ENCODE results near the gene HERC2.
"Not testable (repeated sequence)": the region's sequence is repeated elsewhere in the genome, so short reads cannot be mapped to it uniquely, and the experiment has no call there.

HERC2 gene

DNA sequence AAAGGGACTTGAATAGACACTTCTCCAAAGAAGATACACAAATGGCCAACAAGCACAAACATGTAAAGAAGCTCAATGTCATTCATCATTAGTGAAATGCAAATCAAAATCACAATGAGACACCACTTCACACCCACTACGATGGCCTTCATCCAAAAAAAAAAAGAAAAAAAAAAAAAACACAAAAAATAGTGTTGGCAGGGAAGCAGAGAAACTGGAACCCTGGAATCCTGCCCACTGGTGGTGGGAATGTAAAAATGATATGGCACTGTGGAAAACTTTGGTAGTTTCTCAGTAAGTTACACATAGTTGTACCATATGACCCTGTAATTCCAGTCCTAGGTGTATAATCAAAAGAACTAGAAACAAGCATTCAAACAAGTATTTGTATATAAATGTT lies 94.7 kb downstream of the HERC2 start:
- DNase-seq (ENCODE audit: low spot score): not testable (repeated sequence)

DNA sequence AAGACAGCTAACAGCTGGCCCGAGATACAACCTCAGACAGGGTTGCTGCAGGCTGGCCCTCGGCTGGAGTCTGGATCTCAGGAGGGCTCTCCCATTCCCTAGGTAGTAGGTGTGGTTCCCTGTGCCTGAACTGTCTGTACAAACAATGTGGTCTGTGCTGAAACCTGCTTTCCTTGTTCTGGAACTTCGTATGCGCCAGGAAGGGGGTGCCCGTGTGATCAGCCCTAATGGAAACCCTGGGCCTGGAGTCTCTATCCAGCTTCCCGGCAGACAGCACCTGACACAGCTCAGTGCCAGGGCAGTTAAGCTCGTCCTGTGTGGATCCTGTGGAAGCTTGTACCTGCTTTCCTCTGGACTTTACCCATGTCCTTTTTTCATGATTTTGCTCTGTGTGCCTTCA lies 99.4 kb downstream of the HERC2 start:
- DNase-seq (ENCODE audit: low spot score): not testable (repeated sequence)

DNA sequence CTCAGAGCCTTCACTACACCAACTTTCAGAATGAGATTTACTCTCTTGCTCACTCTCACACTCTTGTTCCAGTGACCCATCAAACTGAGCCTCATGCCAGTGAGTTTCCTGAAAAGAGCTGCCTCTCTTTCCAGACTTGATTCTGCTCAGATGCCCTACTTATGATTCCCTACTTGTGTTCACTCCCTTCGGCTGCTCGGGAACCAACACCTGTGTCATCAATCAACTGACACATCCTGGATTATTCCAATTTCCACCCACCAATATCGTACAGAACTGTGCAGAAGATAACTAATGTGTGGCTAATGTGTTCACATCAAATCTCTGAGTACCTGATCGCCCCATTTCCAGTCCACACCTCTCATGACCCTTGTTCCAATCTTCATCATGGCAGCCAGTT lies 100.3 kb downstream of the HERC2 start:
- DNase-seq (ENCODE audit: low spot score): peak; percentile 42

DNA sequence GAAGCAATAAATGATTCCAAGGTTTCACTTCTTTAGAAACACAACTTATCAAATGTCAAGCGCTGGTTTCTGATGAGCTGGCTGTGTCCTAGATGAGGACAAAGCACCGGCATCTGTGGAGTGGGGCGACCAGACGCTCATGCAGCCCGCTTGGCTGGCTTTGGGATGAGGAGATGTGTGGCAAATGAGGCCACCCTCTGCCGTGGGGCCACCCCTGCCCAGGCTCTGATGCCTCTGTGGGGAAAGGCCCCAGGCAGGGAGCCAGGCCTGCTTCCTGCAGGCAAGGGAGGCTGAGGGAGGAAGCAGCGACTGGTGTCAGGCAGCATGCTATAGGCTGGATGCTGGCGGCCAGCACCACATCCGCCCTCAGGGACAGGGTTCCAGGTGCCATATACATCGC lies 102.9 kb downstream of the HERC2 start:
- no peak for DNase-seq (ENCODE audit: low spot score)

DNA sequence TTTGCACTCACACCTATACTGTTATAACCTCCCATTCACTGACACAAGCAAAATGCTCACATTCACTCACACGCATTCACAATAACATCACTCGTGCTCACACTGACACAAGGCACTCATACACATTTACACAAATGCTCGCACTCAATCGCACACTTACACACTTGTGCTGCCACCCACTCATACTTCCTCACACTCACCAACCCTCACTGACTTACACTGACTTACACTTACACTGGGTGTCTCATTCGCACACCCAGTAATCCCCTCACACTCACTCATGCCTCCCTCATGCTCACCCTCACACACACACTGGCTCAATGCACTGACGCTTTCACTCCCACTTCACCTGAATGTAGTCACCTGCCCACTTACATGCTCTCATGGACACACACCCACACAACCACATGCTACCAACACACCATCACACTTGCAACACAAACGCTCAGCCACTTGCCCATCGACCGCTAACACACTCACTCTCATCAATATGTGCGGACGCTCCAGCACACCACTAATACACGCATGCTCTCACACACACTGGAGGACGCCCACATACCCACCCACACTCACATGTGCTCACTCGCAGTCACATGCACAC lies 104.9 kb downstream of the HERC2 start:
- DNase-seq (ENCODE audit: low spot score): not testable (repeated sequence)

DNA sequence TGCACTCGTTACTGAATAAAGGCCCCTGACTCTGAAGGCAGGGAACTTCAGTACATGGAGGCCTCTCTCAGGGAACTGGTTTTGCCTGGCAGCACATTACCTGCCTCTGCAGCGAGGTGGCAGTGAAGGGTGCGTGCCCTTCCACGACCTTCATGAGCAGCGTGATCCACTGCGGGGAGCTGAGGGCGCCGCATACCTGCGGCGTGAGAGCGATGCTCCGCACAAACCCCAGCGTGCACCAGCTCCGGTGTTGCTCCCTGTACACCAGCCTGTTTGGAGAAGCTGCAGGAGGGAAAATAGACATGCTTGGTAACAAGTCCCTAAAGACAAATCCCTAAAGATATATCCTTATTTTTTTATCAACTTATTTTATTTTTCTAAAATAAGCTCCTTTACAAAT lies 106.5 kb downstream of the HERC2 start:
- not testable (repeated sequence) for DNase-seq (ENCODE audit: low spot score)

DNA sequence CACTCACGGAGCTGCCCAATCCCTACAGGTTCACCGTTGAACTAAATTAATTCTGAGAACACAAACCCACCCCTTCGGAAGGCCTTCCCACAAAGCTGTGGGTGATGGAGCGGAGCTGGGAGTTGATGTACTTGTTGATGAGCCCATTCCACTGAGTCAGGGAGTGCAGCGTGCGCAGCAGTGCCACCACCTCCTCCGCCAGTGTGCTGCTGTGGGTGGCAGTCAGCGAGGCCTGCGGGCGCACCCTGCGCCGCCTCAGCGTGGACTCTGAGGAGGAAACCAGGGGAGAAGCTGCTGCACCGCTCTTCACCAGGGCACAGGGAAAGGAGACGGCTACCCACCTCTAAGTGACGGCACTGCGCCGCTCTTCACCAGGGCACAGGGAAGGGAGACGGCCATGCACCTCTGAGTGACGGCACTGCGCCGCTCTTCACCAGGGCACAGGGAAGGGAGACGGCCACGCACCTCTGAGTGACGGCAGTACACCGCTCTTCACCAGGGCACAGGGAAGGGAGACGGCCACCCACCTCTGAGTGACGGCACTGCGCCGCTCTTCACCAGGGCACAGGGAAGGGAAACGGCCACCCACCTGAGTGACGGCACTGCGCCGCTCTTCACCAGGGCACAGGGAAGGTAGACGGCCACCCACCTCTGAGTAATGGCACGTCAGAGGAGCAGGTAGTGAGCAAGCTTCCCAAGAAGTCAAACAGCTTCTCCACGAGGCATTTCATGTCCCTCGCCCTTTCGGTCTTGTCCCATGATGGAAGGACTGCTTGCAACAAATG lies 107.8 kb downstream of the HERC2 start:
- peak; percentile 61 for DNase-seq (ENCODE audit: low spot score)

DNA sequence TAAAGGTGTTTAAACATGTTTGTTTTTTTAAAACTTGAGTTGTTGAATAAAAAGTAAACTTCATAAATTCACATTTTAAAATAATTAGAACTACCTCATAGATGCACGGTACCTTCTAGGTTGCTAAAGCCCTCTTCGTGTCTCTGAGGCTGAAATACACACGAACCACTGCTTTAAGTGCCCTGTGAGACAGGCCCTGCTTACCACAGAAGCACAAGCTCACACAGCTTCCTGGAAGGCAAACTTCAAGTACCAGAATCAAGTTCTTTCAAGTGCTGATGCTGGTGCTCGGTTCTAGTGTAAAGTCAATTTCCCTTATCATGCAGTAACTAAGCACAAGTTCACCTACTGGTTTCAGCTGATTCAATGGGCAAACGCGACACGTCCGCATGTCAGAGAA lies 108.6 kb downstream of the HERC2 start:
- DNase-seq (ENCODE audit: low spot score): not testable (repeated sequence)

DNA sequence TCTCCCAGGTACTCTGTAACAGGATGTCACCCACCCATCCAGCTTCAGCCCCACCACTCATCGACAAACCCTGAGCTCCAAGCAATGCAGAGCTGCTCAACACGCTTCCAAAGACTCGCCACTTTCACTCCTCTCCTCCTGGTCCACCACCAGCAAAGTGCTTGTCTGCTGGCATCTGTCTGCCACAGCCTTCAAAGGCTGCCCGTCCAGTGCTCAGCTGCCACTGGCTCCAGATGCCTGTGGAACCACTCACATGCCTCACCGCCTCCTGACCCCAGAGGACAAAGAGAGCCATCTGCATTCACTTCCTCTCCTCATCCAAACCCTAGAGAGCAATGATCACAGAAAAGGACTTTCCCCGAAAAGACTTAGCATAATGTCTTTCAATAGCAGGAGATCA lies 113.4 kb downstream of the HERC2 start:
- no peak for DNase-seq (ENCODE audit: low spot score)

DNA sequence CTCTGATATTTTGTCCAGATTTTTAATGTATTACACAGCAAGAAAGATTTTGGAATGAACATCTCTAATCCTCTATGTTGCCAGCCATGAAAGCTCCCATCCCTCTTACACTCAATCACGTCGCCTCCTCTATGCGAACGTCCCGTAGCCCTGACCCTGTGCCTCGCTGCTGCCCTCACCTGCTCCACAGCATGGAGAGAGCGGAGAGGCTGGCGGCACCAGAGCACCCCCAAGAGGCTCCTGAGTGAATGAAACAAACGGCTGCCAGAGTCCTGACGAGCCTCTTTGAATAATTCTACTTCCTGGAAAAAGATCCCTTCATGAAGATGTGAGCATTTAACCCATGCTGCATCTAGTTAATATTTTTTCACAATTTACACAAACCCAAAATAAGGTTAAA lies 116.3 kb downstream of the HERC2 start:
- DNase-seq (ENCODE audit: low spot score): not testable (repeated sequence)

DNA sequence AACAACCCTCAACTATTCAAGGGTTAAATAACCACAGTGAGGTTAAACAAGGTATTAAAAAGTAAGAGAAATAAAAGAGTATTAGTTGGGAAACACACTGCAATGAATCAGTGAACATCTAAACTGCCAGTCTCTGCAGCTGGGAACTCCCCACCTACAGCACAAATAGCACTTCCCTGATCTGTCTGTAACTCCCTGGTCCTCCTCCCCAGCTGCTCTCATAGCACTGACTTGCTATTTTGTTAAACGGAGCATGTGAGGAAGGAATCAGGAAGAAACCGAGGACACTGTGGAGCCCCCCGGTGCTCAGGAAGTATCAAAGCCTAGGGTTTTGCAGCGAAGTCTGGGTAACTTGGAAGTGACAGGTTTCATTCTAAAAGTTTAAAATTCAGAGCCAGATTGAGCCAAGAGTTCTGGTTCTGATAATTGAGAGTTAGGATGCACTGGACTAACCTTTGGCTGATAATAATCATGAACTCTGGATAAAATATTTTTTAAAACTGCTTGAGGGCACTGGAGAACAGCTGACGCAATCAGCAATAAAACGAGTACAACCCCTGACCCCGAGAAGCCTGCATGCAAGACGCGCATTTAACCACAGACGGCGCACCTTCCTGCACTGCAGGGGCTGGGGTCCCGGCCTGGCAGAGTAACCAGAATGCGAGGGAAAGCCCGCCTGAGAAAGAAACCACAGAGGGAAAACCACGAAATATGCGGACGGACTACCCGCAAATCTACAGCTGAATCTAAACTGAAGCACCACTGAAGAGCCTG lies 118.7 kb downstream of the HERC2 start:
- not testable (repeated sequence) for DNase-seq (ENCODE audit: low spot score)

DNA sequence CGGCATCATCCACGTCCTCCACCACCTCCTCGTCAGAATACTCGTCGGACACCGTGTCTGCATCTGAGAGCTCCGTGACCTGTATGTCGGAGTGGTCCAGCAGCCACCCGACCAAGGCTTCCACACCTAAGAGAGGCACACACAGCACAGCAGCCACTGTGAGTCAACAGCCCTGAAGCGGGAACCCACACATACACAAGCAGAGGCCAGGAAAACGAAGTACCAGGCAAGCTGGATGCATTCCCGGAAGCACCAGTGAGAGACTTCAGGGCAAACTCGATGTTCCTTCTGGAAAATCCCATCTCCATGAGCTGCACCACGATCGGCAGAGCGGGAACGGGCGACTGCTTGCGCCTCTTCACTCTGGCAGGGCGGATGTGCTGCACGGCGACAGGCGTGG lies 119.9 kb downstream of the HERC2 start:
- not testable (repeated sequence) for DNase-seq (ENCODE audit: low spot score)

DNA sequence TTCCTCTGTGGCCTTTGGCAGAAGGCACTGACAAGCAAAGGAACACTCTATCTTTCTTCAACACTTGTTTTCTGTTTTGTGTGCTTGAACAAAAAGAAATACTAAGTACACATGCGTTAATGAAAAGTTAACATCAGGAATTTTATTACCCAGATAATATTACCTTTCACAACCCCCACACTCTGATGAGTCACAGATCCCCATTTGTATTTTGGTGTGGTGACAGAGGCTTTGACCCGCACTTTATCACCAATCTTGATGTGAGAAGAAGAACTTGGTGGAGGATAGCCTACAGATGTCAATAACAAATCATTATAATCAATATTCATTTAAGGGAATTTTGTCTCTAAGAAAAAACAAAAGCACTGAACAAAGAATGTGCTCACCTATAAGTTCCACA lies 123.8 kb downstream of the HERC2 start:
- not testable (repeated sequence) for DNase-seq (ENCODE audit: low spot score)

DNA sequence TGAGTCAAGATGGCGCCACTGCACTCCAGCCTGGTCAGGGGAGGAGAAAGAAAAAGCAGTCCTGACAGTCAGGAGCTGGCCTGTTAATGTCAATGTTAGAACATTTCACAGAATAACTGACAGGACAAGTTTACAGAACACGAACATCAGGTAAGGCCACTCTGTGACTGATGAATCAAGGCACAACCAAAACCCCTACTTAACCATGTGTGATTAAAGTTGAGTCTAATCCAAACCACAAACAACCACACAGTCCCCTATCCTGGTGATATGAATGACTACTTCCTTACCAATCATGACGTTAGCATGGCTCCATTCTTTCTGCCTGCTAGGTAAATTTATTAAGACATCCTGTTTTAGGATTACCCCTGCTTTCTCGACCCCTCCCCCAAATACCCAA lies 124.3 kb downstream of the HERC2 start:
- DNase-seq (ENCODE audit: low spot score): not testable (repeated sequence)

DNA sequence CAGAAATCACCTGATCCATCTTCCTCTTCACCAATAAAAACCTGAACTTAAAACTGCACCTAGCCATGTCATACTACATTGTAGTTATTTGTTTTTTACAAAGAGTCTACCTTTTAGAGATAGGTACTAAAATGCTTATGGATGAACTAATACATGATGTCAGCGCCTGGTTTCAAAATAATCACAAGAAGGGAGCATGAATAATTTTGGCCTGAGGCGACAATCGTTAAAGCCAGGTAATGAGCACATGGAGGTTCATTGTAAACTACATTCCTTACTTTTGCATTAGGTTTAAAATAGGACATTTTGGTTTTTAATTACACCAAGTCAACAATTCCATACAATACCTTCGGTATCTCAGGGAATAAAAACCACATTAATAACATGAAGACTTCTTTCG lies 125.4 kb downstream of the HERC2 start:
- not testable (repeated sequence) for DNase-seq (ENCODE audit: low spot score)

DNA sequence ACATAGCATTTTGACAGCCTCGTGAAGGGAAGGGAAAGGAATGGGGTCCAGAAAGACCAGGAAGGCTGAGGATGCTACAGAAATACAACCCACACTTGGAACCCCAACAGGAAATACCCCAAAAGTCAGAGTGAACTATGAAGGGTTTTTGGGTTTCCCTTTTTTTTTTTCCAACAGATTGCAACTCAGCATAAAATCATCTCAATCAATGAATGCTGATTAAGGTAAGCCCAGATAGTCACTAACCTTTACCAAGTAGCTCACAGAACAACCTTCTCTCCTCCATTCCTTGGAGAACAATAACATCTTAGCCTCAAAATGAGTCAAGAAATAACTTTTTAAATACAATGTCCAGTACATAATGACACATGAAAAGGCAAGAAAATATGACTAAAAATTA lies 129.2 kb downstream of the HERC2 start:
- no peak for DNase-seq (ENCODE audit: low spot score)

DNA sequence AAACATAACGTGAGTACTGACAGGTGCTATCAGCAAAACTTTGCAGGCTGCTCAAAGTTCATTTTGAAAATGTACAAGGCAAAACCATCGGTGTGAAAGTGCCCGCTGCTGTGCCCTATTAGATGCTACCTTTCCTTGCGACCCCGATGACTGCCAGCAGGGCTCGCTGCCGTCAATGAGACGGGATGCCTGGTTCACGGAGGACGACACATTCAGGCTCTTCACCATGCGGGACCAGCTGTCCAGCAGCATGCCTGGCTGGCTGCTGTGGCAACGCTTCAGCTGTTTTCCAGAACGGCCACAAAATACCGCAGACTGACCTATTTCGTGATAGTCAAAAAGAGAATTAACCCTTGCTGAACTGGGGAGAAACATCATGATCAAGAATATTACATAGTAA lies 130.1 kb downstream of the HERC2 start:
- peak; percentile 42 for DNase-seq (ENCODE audit: low spot score)

DNA sequence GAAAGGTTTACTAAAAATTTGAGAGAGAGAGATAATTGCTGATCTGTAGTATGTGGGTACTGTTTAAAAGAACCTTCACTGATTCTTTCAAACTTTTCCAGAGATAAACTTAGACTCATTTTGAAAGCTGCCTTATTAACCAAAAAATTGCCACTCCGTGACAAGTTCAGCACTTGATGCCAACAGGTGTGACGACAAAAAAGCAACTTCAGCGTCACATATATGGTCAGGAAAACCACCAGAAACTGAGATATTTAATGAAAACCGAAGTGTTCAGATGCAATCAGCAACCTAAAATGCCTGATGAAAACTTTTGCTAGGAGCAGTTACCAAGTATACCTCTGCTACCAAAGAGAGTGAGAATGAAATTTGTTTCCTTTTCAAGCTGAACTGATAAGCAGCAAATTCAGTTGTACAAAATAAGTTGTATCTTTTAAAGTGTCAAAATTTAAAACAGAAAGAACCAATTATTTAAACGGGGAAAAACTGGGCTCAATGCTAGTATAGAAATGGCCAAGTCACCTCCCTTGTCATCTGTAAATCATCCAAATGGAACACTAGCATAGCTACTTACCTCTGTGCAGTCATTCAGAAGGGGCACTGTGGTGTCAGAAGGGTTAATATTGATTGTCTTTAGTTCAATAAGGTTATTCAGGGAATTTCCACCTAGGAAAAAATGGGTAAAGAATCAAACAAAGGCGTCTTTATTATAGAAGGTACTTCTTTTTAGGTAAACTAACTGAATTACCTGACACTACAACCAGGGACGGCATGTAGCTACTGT lies 131.4 kb downstream of the HERC2 start:
- no peak for DNase-seq (ENCODE audit: low spot score)

DNA sequence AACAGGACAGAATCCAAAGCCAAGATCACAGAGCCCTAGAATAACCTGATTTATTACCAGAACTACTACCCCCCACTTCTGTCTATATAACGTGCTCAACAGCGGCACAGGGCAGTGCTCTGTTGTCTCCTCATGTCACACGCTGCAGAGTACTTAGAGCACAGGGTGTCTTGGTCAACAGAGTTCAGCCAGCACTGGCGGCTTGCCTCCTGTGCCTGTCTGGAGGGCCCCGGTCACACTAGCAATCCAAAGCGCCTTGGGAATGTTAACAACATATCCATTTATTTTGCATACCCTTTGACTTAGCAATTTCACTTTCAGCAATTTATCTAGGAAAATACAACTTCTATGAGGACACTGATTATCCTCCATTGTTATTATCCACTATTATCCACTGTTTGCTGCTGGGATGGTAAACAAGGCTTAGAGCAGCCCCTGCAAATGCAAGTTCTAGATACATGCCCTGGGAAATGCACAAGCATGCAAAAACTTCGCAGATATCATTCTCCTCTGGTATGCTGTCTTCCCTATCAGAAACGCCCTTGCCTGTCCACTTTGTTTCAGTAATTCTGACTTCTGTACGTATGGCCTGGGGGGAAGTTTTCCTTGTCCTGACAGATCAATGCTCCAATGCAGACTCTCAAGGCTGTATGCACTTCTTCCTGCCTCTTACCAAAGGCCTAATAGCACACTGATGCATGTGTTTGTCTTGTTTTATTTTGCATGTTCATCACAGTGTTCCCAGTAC lies 136.7 kb downstream of the HERC2 start:
- DNase-seq (ENCODE audit: low spot score): no peak

DNA sequence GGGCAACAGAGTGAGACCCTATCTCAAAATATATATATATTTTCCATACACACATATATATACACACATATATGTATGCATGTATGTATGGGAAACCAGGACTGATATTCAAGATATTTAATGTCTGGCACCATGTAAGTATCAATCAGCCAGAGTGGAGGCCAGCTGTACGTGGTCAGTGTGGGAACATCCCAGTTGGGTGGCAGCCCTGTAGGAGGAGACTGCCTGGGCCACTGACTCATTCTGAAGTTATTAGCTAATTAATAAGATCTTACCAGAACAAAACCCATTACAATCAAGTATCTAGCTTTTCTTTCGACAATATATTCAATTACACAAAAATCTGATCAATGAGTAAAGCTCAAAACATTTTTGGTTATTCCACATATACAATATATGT lies 137.8 kb downstream of the HERC2 start:
- DNase-seq (ENCODE audit: low spot score): no peak

DNA sequence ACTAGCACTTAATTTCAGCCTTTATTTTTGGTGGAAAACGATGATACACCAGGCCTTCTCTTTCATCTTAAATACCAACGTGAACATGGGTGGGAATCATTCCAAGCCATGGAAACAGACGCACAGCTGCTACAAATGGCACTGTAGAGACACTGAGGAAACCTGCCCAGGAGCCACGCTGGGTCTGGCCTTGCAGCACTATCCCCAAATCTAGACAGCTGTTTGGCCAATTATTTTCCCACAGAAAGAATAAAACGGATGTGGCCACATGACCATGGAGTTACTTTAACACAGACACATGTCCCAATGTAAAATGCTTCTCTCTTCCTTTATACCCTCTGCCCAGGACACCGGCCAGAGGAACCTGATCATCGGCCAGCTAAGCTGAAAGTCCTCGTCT lies 139.2 kb downstream of the HERC2 start:
- DNase-seq (ENCODE audit: low spot score): no peak

Data from putamen (tissue), 1 donor.